Measurements from ENCODE around the gene COL27A1.

Gene COL27A1

GRCh38 chr9:114155263-114155994, at the start of gene COL27A1:
Gene COL27A1, plus strand, starts transcription at chr9:114155537. Its CDS starts 414 bp downstream, at chr9:114155951.
- peak; percentile 81 for DNase-seq (ENCODE audit: low read depth)

GRCh38 chr9:114107286-114108001, 47.9 kb upstream of the COL27A1 start:
- DNase-seq (ENCODE audit: low read depth) = no peak

- DNase-seq (ENCODE audit: low read depth) = peak; percentile 43
Measured at GRCh38 chr9:114108016-114108833, 47.1 kb upstream of the COL27A1 start.

GRCh38 chr9:114109124-114109523, 46.2 kb upstream of the COL27A1 start:
- DNase-seq (ENCODE audit: low read depth) = no peak

- peak; percentile 58 for DNase-seq (ENCODE audit: low read depth)
Measured at GRCh38 chr9:114110180-114110579, 45.2 kb upstream of the COL27A1 start.

GRCh38 chr9:114112325-114112724, 43.0 kb upstream of the COL27A1 start:
- no peak for DNase-seq (ENCODE audit: low read depth)

DNA sequence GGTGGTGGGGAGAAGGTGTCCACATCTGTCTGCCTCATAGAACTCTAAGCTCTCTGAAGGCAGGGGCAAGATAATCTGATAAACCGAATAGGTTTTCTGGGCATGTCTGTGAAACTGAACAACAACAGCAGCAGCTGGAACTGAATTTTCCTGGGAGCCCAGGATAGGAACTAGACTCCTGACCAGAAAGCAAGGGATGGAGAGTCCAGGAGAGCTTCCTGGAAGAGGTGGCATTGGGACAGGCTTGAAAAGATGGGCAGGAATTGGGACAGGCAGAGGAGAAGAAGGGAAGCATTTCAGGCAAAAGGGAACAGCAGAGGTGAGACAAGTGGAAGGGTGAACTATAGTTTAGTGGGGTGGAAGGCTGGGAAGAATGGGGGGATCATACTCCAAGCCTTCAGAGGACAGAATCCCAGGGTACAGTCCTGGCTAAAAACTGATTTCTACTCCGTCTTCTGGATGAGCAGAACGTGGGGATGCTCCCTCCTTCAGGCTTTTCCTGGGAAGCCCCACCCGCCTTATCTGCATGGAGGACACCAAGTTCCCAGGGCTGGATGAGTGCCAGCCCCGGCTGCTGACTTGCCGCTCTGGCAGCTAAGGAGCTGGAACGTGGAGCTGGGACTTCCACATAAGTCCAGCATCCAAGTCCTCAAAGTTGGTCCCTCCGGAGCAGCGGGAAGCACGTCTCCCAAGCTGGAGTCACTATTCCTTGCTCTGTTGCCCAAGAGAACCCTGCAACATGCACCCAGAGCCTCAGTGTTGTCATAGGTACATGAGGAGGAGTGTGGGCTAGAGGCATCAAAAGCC, 42.4 kb upstream of the COL27A1 start:
- DNase-seq (ENCODE audit: low read depth) = peak; percentile 44

- no peak for DNase-seq (ENCODE audit: low read depth)
Measured at GRCh38 chr9:114114364-114114763, 41.0 kb upstream of the COL27A1 start.

DNA sequence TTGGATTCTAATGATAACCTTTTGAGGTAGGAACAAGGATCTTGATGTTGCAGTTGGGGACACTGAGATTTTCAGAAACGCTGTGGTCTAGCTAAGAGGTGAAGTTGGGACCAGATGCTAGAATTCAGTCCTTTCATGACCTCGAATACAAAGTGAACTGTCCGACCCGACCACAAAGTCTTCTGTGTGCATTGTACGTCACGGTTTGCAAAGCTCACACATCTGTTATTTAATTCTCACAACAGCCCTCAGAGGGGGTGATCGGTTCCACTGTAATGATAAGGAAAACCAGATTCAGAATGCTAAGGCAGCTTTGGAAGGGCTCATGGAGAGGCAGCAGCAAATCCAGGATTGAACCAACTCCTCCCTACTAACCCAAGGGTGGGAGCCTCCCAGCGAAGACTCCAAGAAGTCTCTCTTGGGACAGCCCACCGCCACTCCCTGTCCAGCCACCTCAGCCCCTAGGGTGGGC, 39.6 kb upstream of the COL27A1 start:
- no peak for DNase-seq (ENCODE audit: low read depth)

DNA sequence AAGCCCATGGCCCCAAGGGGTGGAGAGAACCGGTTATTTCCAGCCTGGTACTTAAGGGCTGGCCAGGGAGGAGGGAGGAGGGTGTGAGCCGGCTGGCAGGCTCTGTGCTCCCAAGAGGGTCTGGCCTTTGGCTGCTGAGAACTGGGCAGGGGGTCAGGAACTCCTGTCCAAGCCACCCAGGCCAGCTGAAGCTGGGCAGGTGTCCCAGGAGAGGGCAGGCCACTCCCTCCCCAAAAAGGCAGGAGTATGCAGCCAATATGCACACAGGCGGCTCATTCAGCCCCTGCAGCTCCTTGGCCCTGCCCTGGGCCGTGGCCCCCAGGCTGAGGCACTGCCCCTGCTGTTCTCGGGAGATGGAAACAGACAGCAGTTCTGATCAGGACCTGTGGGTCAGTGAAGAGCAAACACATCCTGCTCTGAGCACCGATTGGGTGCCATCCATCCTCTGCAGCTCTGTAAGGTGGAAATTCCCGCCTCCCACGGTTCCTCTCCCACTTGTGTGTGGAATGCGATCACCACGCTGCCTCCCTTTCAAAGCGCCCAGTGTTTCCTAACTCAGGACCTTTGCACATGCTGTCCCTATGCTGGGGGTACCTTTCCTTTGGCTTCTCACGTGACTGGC, 39.1 kb upstream of the COL27A1 start:
- DNase-seq (ENCODE audit: low read depth) = no peak

- no peak for DNase-seq (ENCODE audit: low read depth)
Measured at GRCh38 chr9:114117614-114117995, 37.7 kb upstream of the COL27A1 start.

DNA sequence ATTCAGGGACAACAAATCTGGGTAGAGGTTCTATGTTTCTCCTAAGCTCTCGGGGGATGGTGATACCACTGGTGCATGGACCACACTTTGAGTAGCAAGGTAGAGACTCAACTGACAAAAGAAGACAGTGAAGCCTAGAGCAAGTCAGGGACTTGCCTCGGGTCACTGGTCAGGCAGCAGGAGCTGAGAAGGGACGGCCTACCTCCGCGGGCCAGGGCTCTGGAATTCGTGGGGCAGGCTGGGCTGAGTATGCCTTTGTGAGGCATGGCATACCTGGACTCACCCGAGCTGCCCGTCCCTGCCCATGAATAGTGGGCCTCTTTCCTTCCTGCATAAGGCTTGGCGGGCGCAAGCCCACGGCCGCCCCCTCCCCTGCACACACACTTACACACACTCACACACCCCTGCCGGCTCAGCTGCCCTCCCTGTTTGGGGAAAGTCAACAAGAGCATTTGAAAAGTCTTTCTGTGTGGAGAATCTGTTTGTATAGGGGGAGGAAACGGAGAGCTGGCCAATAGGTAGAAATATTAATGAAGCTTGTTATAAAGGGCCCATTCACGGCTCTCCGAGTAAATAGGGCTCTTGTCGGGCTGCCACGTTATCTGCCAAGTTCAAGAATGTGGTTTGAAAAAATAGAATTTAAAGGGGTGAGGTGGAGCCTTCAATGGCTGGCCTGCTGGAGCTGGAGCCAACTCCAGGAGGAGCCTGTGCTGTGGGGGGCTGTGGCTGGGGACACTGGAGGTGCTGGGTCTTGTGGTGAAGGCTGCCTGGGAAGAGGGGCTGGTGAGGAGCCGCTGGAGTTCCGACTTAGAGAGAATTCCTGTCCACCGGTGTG, 37.1 kb upstream of the COL27A1 start:
- DNase-seq (ENCODE audit: low read depth) = no peak

- DNase-seq (ENCODE audit: low read depth) = no peak
Measured at GRCh38 chr9:114119242-114120191, 35.8 kb upstream of the COL27A1 start.

DNA sequence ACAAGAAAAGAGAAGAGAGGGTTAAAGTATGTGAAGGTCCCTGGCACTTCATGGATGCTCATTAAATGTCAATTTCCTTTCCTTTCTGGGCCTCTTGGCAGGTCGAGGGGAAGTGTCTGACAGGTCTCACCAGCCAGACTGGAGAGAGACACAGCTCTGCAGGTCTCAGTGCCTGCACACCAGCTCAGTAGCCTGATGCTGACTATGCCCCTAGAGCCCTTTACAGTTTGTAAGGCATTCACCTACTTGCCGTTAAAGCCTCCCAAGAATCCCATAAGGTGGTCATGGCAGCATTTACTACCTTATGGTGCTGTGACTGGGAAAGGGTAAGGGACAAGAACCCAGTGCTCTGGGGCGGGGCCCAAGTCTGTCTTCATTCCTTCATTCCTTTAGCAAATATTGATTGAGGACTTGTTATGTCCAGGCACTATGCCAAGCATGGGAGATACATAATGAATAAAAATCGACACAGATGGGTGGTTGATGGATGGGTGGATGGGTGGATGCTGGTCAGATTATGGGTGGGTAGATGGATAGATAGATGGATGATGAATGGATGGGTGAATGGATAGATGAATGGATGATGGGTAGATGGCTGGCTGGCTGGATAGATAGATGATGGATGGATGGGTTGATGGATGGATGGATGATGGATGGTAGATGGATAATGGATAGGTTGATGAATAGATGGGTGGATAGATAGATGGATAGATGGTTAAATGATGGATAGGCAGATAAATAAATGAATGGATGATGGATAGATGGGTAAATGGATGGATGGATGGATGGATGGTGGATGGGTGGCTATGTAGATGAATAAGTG, 34.9 kb upstream of the COL27A1 start:
- DNase-seq (ENCODE audit: low read depth) = no peak

DNA sequence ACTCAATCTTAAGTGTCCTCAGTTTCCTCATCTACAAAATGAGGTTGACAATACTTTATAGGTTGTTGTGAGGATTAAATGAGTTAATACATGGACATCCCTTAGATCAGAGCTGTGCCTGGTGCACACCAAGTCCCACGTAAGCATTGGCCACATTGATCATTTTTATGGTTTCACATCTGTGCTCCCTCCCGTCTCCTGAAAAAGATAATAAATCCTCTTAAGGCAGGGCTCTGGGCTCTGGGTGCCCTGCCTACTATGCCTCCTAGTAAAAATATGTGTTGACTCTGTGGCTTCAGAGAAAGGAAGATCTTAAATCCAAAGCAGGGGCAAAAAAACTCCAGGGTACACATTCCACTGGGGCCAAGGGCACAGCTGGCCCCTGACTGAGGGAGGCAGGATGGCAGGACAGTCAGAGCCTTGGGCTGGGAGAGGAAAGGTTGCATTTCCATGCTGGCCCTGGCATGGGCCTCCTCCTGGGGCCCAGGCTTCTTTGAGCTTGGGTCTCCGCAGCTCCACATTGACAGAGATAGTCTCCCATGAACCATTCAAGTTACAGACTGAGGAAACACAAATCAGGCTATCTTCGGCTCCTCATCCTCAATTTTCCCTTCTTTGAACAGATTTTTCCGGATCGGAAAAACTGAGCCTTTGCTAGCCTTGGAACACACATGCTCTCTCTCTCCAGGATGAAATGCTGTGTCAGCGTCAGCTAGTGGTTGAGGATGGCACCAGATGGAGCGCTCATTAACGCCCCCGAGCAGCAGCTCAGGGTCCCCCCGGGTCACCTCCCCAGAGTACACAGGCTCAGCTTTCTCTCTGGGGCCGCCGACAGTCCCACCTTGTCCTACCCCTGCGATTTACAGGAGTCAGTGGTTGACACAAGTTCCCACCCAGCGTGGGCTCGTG, 33.9 kb upstream of the COL27A1 start:
- DNase-seq (ENCODE audit: low read depth) = no peak

DNA sequence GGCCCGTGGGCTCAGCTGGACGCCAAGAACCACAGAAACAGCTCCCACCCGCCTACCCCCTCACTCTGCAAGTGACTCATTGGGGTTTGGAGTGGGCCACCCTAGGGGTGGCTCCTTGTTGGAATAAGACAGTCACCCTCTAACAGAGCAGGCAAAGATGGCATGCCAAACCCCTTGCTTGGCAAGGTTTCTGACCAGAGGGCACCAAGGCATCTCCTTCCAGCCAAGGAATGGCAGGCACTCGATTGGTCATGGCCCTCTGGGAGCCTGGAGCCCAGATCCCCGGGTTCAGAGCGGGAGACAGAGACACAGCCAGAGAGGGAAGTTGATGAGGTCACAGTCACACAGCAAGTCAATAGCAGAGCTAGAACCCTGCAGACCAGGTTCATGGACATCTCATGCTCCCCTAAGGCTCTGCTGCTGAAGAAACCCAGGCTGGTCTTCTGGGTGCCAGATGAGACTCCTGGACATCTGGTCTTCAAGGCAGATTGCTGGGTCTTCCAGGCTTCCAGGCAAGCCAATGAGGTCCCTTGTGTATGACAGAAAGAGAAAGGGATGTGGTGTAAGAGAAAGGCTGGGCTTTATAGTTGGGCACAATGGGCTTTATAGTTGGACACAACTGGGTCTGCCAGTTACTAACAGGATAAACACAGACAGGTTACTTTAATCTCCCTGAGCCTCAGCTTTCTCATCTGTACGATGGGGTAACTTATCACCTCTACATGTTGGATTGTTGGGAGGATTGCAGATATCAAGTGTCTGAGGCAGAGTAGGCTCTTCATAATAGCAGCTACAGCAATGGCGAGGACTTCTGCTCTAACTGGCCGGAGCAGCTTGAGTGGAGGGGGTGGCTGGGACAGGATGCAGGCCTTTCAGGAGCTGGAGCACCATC, 33.0 kb upstream of the COL27A1 start:
- DNase-seq (ENCODE audit: low read depth) = no peak
